Measurements from ENCODE around the gene HOXC9.

The HOXC9 gene

DNA sequence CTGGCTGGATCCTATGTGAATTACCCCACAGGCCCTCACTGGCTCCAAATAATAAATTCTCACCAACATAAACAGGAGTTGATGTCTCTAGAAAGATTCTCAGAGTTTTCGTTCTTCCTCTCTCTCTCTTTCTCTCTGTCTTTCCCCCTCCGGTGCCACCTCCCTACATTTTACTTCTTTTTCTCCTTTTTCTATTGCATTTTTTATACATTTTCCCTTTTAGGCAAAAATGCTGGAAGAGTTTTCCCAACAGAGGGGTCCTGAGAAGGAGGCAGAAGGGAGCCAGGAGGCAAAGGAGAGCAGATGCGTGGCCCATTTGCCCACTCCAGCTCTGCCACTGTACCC lies 27.5 kb downstream of the HOXC9 start:
- no peaks in the 10 kb centered on the region for H3K4me1 ChIP-seq (ENCODE audit: control insufficient read depth, insufficient read depth, low read length)
- H3K36me3 ChIP-seq (ENCODE audit: control insufficient read depth, insufficient read depth, low read length) = no peaks in the 10 kb centered on the region
- peaks cover 100% of the 10 kb centered on the region for H3K27me3 ChIP-seq (ENCODE audit: control insufficient read depth, insufficient read depth, low read length)
- H3K9me3 ChIP-seq (ENCODE audit: control insufficient read depth, insufficient read depth, low read length) = no peaks in the 10 kb centered on the region
- no peak overlapping the region for H3K9ac ChIP-seq (ENCODE audit: low read depth, low read length)
- peak overlapping the region; percentile 18 for H3K4me3 ChIP-seq (ENCODE audit: low read depth, low read length)

DNA sequence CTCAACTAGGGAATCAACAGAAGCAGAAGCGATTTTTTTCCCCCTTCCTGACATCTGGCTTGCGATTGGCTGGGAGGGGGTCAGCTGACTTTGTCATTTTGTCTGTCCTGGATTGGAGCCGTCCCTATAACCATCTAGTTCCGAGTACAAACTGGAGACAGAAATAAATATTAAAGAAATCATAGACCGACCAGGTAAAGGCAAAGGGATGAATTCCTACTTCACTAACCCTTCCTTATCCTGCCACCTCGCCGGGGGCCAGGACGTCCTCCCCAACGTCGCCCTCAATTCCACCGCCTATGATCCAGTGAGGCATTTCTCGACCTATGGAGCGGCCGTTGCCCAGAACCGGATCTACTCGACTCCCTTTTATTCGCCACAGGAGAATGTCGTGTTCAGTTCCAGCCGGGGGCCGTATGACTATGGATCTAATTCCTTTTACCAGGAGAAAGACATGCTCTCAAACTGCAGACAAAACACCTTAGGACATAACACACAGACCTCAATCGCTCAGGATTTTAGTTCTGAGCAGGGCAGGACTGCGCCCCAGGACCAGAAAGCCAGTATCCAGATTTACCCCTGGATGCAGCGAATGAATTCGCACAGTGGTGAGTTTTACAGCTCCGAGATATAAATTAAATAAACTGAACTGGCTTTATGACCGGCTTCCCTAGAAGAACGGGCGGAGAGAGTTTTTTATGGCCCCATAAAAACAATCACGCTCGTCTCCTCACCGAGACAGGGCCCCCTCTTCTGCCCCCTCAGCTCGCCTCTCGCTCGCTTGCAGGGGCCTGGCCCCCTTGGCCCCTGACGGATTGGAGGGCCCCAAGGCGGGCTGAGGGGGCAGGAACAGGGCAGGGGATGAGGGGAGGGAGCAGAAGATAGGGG lies 28.6 kb downstream of the HOXC9 start, which contains the start of gene HOXC6:
Gene HOXC6, plus strand, starts transcription at position 127 of the 888 bp plus-strand sequence. Its CDS starts 82 bp downstream, at position 209.
- peaks cover 2% of the 10 kb centered on the region for H3K4me1 ChIP-seq (ENCODE audit: control insufficient read depth, insufficient read depth, low read length)
- H3K4me3 ChIP-seq (ENCODE audit: low read depth, low read length) = peak within 1 kb of the TSS; percentile 18
- H3K36me3 ChIP-seq (ENCODE audit: control insufficient read depth, insufficient read depth, low read length) = no peaks in the 10 kb centered on the region
- peaks cover 100% of the 10 kb centered on the region for H3K27me3 ChIP-seq (ENCODE audit: control insufficient read depth, insufficient read depth, low read length)
- H3K9ac ChIP-seq (ENCODE audit: low read depth, low read length) = no peak within 1 kb of the TSS
- no peaks in the 10 kb centered on the region for H3K9me3 ChIP-seq (ENCODE audit: control insufficient read depth, insufficient read depth, low read length)

DNA sequence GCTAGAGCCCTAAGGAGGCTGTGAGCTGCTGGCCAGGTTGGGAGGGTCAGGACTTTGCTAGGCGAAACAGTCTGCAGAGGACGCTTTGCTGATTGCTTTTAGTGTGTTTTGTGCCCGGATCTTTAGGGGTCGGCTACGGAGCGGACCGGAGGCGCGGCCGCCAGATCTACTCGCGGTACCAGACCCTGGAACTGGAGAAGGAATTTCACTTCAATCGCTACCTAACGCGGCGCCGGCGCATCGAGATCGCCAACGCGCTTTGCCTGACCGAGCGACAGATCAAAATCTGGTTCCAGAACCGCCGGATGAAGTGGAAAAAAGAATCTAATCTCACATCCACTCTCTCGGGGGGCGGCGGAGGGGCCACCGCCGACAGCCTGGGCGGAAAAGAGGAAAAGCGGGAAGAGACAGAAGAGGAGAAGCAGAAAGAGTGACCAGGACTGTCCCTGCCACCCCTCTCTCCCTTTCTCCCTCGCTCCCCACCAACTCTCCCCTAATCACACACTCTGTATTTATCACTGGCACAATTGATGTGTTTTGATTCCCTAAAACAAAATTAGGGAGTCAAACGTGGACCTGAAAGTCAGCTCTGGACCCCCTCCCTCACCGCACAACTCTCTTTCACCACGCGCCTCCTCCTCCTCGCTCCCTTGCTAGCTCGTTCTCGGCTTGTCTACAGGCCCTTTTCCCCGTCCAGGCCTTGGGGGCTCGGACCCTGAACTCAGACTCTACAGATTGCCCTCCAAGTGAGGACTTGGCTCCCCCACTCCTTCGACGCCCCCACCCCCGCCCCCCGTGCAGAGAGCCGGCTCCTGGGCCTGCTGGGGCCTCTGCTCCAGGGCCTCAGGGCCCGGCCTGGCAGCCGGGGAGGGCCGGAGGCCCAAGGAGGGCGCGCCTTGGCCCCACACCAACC lies 29.8 kb downstream of the HOXC9 start:
- Histone ChIP-seq H3K9me3 (ENCODE audit: control insufficient read depth, insufficient read depth, low read length) (no peaks in the 10 kb centered on the region), H3K4me3 (ENCODE audit: low read depth, low read length) (peak overlapping the region; percentile 23), H3K4me1 (ENCODE audit: control insufficient read depth, insufficient read depth, low read length) (peaks cover 2% of the 10 kb centered on the region), H3K27me3 (ENCODE audit: control insufficient read depth, insufficient read depth, low read length) (peaks cover 100% of the 10 kb centered on the region), H3K9ac (ENCODE audit: low read depth, low read length) (no peak overlapping the region), H3K36me3 (ENCODE audit: control insufficient read depth, insufficient read depth, low read length) (no peaks in the 10 kb centered on the region)

DNA sequence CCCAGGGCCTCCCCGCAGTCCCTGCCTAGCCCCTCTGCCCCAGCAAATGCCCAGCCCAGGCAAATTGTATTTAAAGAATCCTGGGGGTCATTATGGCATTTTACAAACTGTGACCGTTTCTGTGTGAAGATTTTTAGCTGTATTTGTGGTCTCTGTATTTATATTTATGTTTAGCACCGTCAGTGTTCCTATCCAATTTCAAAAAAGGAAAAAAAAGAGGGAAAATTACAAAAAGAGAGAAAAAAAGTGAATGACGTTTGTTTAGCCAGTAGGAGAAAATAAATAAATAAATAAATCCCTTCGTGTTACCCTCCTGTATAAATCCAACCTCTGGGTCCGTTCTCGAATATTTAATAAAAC lies 30.5 kb downstream of the HOXC9 start:
- H3K9me3 ChIP-seq (ENCODE audit: control insufficient read depth, insufficient read depth, low read length) = no peaks in the 10 kb centered on the region
- no peak overlapping the region for H3K4me3 ChIP-seq (ENCODE audit: low read depth, low read length)
- peaks cover 2% of the 10 kb centered on the region for H3K4me1 ChIP-seq (ENCODE audit: control insufficient read depth, insufficient read depth, low read length)
- no peak overlapping the region for H3K9ac ChIP-seq (ENCODE audit: low read depth, low read length)
- H3K36me3 ChIP-seq (ENCODE audit: control insufficient read depth, insufficient read depth, low read length) = no peaks in the 10 kb centered on the region
- H3K27me3 ChIP-seq (ENCODE audit: control insufficient read depth, insufficient read depth, low read length) = peaks cover 100% of the 10 kb centered on the region

DNA sequence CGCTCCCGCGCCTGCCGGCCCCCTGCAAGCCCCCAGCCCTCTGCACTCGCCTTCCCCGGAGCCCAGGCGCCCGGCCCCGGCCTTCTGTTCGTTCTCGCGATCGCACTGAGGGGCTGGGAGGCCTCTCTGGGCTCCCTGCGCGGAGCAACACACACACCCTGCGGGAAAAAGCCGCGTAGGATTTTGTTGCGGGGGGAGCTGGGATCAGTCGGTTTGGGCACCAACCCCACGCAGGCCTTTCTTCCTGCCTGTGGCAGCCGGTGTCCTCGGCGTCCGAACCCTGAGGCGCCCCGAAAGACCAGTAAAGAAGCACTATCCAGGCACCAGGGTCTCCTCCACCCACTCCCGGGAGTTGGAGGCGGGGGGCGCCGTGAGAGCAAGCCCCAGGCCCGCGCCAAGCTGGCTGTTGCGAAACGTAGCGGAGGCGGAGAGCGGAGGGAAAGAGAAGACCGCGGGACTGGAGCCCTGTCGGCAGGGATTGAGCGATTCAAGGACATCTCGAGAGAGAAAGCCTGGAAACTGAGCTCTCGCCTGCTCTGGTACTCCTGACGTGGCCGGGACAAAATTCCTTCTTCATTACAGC lies 31.0 kb downstream of the HOXC9 start:
- Histone ChIP-seq H3K27me3 (ENCODE audit: control insufficient read depth, insufficient read depth, low read length) (peaks cover 100% of the 10 kb centered on the region), H3K4me3 (ENCODE audit: low read depth, low read length) (peak overlapping the region; percentile 13), H3K9ac (ENCODE audit: low read depth, low read length) (no peak overlapping the region)

DNA sequence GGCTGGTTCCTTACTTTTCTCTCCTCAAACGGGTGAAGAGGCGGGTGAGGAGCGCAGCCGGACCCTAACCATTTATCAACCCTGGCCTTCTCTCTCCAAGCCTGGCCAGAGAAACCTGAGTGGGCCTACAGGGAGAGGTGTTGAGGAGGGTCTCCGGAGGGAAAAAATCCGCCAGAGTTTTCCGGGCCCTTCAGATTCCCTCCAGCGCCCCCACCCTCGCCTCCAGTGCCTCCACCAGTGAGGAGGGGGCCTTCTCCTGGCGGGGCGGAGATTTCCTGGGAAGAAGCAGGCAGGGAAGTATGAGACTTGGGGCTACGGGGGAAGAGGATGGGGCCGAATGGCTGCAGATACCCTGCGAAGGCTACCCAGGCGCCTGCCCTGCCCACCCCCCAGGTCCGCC lies 31.5 kb downstream of the HOXC9 start:
- Histone ChIP-seq H3K9ac (ENCODE audit: low read depth, low read length) (no peak overlapping the region), H3K4me3 (ENCODE audit: low read depth, low read length) (peak overlapping the region; percentile 13), H3K27me3 (ENCODE audit: control insufficient read depth, insufficient read depth, low read length) (peaks cover 100% of the 10 kb centered on the region), H3K36me3 (ENCODE audit: control insufficient read depth, insufficient read depth, low read length) (no peaks in the 10 kb centered on the region), H3K4me1 (ENCODE audit: control insufficient read depth, insufficient read depth, low read length) (peaks cover 2% of the 10 kb centered on the region), H3K9me3 (ENCODE audit: control insufficient read depth, insufficient read depth, low read length) (no peaks in the 10 kb centered on the region)

More for the DNA sequence above, 31.0 kb downstream of the HOXC9 start:
- H3K36me3 ChIP-seq (ENCODE audit: control insufficient read depth, insufficient read depth, low read length) = no peaks in the 10 kb centered on the region
- peaks cover 2% of the 10 kb centered on the region for H3K4me1 ChIP-seq (ENCODE audit: control insufficient read depth, insufficient read depth, low read length)
- no peaks in the 10 kb centered on the region for H3K9me3 ChIP-seq (ENCODE audit: control insufficient read depth, insufficient read depth, low read length)

DNA sequence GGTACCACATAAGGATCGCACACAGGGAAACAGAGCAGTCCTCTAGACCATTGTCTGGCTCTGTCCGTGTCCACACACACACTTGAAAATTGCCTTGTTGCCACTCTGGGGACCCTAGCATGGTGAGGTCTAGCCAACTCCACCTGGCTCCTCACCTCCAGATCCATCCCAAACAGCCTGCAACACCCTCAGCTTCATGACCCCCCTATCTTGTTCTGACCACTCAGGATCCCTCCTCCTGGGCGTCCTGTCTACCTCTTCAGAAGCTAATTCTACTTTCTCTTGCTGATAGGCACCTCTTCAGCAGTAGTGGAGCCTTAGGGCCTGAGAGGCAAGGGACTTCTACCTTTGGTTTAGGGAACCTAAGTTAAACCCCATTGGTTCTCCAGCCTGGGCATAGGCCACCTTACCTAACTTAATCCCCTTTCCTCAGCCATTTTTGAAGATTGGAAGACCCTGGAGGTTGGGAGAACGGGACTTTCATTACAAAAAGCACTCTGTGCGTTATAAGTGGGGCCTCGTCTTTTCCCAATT lies 32.2 kb downstream of the HOXC9 start:
- Histone ChIP-seq H3K27me3 (ENCODE audit: control insufficient read depth, insufficient read depth, low read length) (peaks cover 100% of the 10 kb centered on the region), H3K4me1 (ENCODE audit: control insufficient read depth, insufficient read depth, low read length) (peaks cover 2% of the 10 kb centered on the region), H3K36me3 (ENCODE audit: control insufficient read depth, insufficient read depth, low read length) (no peaks in the 10 kb centered on the region), H3K4me3 (ENCODE audit: low read depth, low read length) (peak overlapping the region; percentile 16), H3K9me3 (ENCODE audit: control insufficient read depth, insufficient read depth, low read length) (no peaks in the 10 kb centered on the region), H3K9ac (ENCODE audit: low read depth, low read length) (no peak overlapping the region)

DNA sequence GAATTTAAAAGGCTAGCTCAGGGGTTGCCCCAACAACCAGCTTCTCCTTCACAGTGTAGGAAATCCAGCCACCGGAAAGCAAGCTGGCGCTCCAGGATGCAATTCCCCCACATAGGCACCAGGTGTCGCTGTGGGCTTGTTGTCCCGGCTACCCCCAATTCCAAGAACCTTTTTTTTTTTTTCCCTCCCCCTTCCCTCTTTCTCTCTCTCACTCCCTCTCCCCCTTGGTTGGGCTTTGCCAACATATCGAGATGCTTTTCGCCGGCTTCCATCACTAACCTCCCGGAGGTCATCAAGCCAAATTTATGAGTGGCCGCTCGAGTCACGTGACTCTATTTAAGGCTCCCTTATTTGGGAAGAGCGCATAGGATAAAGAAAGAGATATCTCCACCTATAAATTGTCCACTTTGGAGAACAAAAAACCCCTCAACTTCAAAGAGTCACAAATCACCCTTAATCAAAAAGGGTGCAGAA lies 32.7 kb downstream of the HOXC9 start, which contains the start of gene HOXC5:
Gene HOXC5, plus strand, starts transcription at position 424 of the 474 bp plus-strand sequence. CDS start 73 bp downstream, outside the sequence.
- no peak within 1 kb of the TSS for H3K9ac ChIP-seq (ENCODE audit: low read depth, low read length)
- peaks cover 2% of the 10 kb centered on the region for H3K4me1 ChIP-seq (ENCODE audit: control insufficient read depth, insufficient read depth, low read length)
- no peaks in the 10 kb centered on the region for H3K9me3 ChIP-seq (ENCODE audit: control insufficient read depth, insufficient read depth, low read length)
- H3K4me3 ChIP-seq (ENCODE audit: low read depth, low read length) = peak within 1 kb of the TSS; percentile 16
- peaks cover 100% of the 10 kb centered on the region for H3K27me3 ChIP-seq (ENCODE audit: control insufficient read depth, insufficient read depth, low read length)
- no peaks in the 10 kb centered on the region for H3K36me3 ChIP-seq (ENCODE audit: control insufficient read depth, insufficient read depth, low read length)

DNA sequence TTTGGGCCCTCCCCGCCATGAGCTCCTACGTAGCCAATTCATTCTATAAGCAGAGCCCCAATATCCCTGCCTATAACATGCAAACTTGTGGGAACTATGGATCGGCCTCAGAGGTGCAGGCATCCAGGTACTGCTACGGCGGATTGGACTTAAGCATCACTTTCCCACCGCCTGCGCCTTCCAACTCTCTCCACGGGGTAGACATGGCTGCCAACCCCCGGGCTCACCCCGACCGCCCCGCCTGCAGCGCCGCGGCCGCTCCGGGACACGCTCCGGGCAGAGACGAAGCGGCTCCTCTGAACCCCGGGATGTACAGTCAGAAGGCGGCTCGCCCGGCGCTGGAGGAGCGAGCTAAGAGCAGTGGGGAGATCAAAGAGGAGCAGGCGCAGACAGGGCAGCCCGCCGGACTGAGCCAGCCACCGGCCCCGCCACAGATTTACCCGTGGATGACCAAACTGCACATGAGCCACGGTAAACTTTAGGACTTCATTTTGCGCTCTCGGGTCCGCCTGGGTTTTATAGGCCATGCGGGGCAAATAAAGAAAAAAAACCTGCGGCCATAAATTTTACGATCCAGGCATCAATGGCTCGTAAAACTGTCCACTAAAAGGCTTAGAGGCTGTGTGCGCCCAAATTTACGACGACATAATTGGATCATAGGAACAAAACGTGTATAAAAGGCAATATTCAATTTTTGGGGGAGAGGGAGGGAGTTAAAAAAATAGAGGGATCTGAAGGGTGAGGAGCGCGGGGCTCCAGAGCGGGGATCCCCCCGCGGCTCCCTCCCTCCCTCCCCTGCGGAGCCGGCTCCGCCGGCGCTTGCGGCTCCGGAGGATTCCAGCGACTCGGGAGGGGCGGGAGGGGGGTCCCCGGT lies 33.4 kb downstream of the HOXC9 start:
- Histone ChIP-seq H3K9me3 (ENCODE audit: control insufficient read depth, insufficient read depth, low read length) (no peaks in the 10 kb centered on the region), H3K4me1 (ENCODE audit: control insufficient read depth, insufficient read depth, low read length) (peaks cover 2% of the 10 kb centered on the region), H3K36me3 (ENCODE audit: control insufficient read depth, insufficient read depth, low read length) (no peaks in the 10 kb centered on the region), H3K4me3 (ENCODE audit: low read depth, low read length) (no peak overlapping the region), H3K27me3 (ENCODE audit: control insufficient read depth, insufficient read depth, low read length) (peaks cover 100% of the 10 kb centered on the region), H3K9ac (ENCODE audit: low read depth, low read length) (no peak overlapping the region)

DNA sequence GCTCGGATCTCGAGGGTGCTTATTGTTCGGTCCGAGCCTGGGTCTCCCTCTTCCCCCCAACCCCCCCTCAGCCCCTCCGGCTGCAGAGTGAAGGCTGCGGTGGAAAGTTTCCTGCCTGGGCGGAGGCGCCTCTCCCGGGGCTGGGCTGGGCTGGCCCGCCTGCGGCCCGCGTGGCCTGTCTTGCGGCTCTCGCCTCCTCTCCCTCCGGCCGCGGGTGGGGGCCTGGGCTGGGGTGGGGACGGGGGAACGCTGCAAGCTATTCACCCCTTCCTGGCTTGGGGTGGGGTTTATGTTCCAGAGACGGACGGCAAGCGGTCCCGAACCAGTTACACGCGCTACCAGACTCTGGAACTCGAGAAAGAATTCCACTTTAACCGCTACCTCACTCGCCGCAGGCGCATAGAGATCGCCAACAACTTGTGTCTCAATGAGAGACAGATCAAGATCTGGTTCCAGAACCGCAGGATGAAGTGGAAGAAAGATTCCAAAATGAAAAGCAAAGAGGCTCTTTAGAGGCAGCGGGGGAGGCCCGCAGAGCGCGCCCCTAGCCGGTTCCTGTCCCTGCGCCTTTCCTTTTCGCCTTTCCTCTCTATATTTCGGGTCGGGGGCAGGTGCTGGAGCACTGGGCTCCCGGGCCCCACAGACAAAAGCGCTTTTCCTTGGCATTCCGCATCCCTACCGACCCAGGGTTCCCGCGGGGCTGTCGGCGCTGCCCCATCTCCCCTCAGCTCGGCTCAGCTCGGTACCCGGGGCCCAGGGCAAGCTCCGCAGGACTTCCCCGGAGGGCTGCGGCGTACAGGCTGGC lies 34.2 kb downstream of the HOXC9 start:
- H3K9me3 ChIP-seq (ENCODE audit: control insufficient read depth, insufficient read depth, low read length) = no peaks in the 10 kb centered on the region
- H3K27me3 ChIP-seq (ENCODE audit: control insufficient read depth, insufficient read depth, low read length) = peaks cover 100% of the 10 kb centered on the region
- no peak overlapping the region for H3K9ac ChIP-seq (ENCODE audit: low read depth, low read length)
- peak overlapping the region; percentile 26 for H3K4me3 ChIP-seq (ENCODE audit: low read depth, low read length)
- no peaks in the 10 kb centered on the region for H3K36me3 ChIP-seq (ENCODE audit: control insufficient read depth, insufficient read depth, low read length)
- H3K4me1 ChIP-seq (ENCODE audit: control insufficient read depth, insufficient read depth, low read length) = peaks cover 2% of the 10 kb centered on the region
